Activated CD4-positive, alpha-beta T cell treated with anti-CD3 and anti-CD28 coated beads for 36 hours (primary cell): ENCODE measurements around the gene FASTK. TPM values are rescaled to one million over a fixed set of nuclear protein-coding genes. Genes with fewer than 3 reads are reported as not detected.

Experiments
- ATAC-seq: fragments of 200-7000 bp; cut with Tn5 transposase; one replicate; pipeline ENCODE4 v1.10.0; 2021; ENCODE audit warnings: mild to moderate bottlenecking, moderate library complexity
- CTCF ChIA-PET: fragments of 350-600 bp; sonication (Branson Sonifier 250); formaldehyde crosslinking; loops from one replicate; lab custom pipeline; 2021; ENCODE audit warnings: antibody characterized with exemption; lab: Charles Lee
- POLR2A ChIA-PET: fragments of 350-600 bp; sonication (Branson Sonifier 250); formaldehyde crosslinking; loops from one replicate; lab custom pipeline; 2021; ENCODE audit warnings: antibody characterized with exemption, inconsistent platforms; lab: Charles Lee
- DNase-seq: peaks from one replicate; pipeline ENCODE4 v3.0.0-alpha.2; 2020
- H3K27ac Mint-ChIP-seq: one replicate; pipeline ENCODE4 v1.8.0; 2021; ENCODE audit warnings: mixed read lengths
- H3K27me3 Mint-ChIP-seq: one replicate; pipeline ENCODE4 v1.8.0; 2021; ENCODE audit warnings: mixed read lengths
- H3K36me3 Mint-ChIP-seq: one replicate; pipeline ENCODE4 v1.8.0; 2021; ENCODE audit warnings: low read depth, mixed read lengths
- H3K4me1 Mint-ChIP-seq: one replicate; pipeline ENCODE4 v1.8.0; 2021; ENCODE audit warnings: mixed read lengths
- H3K4me3 Mint-ChIP-seq: one replicate; pipeline ENCODE4 v1.8.0; 2021; ENCODE audit warnings: mild to moderate bottlenecking, moderate library complexity, mixed read lengths
- H3K9me3 Mint-ChIP-seq: one replicate; pipeline ENCODE4 v1.8.0; 2021; ENCODE audit warnings: low read depth, mixed read lengths
- intact Hi-C, 2 experiments: fragments of 100-400 bp; cut with DNase I in 1 of 2; cut with micrococcal nuclease in 1 of 2; formaldehyde crosslinking; loops; one replicate each; pipeline versions ENCODE4 v1.14.2 to v1.15.1; 2022 to 2024; cut with DNase I, micrococcal nuclease
- total RNA-seq, 2 experiments: library from RNA; stranded (reverse); gene quantifications; one replicate each; pipeline ENCODE4 v1.2.3, GENCODE V29; 2021

FASTK gene
- total RNA-seq, 2 experiments from 2014 or later, result 56.6 to 56.7 TPM

DNA sequence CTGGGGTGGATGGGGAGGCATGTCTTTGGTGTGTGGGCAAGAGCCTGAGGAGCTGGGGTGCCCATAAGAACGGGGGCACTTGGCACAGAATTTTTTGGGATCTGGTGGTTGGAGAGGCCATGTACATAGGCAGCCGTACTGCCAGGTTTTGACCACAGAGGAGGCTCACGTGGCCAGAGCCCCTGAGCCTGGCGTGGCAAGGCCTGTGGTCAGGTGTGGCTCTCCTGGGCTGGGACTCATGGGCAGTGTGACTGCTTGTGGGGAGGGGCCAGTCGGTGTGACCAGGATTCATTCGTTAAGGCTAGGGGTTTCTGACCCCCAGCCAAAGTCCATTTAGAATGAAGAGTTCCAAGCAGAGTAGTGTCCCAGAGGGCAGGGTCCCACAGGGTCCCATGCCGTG, 43.9 kb upstream of the FASTK start:
- H3K27ac Mint-ChIP-seq, result no peak overlapping the region
- ChIA-PET POLR2A (no interaction called here), CTCF (interaction anchor here (0.6 to 2.0 kb wide), 30 partner anchors 13 to 727 kb away, joined by 3 to 16 read pairs (median 4); partner anchors contain the start of genes ABCF2 and CHPF2)
- intact Hi-C loops, result loop anchor here (1.0 to 10.0 kb wide), 5 partner anchors 44 to 179 kb away; partner anchors contain the start of gene SMARCD3 (in 1 of the 2)
- H3K27me3 Mint-ChIP-seq, result no peaks in the 10 kb centered on the region
- ATAC-seq (no peak), DNase-seq (no peak)
- peaks cover 13% of the 10 kb centered on the region for H3K36me3 Mint-ChIP-seq
- no peak overlapping the region for H3K4me3 Mint-ChIP-seq
- H3K9me3 Mint-ChIP-seq, result no peaks in the 10 kb centered on the region
- peaks cover 5% of the 10 kb centered on the region for H3K4me1 Mint-ChIP-seq

- Mint-ChIP-seq H3K9me3 (no peaks in the 10 kb centered on the region), H3K4me3 (no peak overlapping the region), H3K36me3 (peaks cover 17% of the 10 kb centered on the region), H3K27me3 (no peaks in the 10 kb centered on the region), H3K27ac (no peak overlapping the region), H3K4me1 (peaks cover 5% of the 10 kb centered on the region)
- intact Hi-C loops, result loop anchor here (1.0 to 10.0 kb wide), 5 partner anchors 44 to 179 kb away; partner anchors contain the start of gene SMARCD3 (in 1 of the 2)
- POLR2A ChIA-PET, result no interaction called here
- CTCF ChIA-PET, result interaction anchor here (0.6 to 2.0 kb wide), 43 partner anchors 12 to 728 kb away, joined by 3 to 16 read pairs (median 4); partner anchors contain the start of genes ABCF2 and CHPF2
- DNase-seq, result peak; percentile 91
- ATAC-seq, result peak; percentile 99
Observed at GRCh38 chr7:151123822-151124464, 43.3 kb upstream of the FASTK start.

GRCh38 chr7:151123158-151123821, 42.7 kb upstream of the FASTK start:
- peaks cover 17% of the 10 kb centered on the region for H3K36me3 Mint-ChIP-seq
- no peaks in the 10 kb centered on the region for H3K27me3 Mint-ChIP-seq
- ATAC-seq (no peak), DNase-seq (no peak)
- ChIA-PET POLR2A (no interaction called here), CTCF (interaction anchor here (0.6 to 2.0 kb wide), 36 partner anchors 11 to 511 kb away, joined by 3 to 16 read pairs (median 4); partner anchors contain the start of genes ABCF2 and CHPF2)
- H3K4me3 Mint-ChIP-seq, result no peak overlapping the region
- H3K4me1 Mint-ChIP-seq, result peaks cover 5% of the 10 kb centered on the region
- H3K9me3 Mint-ChIP-seq, result no peaks in the 10 kb centered on the region
- intact Hi-C loops, result loop anchor here in 1 of 2 experiments (10.0 kb wide), 1 partner anchor 122 kb away; the partner anchor contains the start of gene SMARCD3
- H3K27ac Mint-ChIP-seq, result no peak overlapping the region

- ATAC-seq (no peak), DNase-seq (no peak)
- H3K4me1 Mint-ChIP-seq, result peaks cover 5% of the 10 kb centered on the region
- intact Hi-C loops, result loop anchor here in 1 of 2 experiments (10.0 kb wide), 1 partner anchor 122 kb away; the partner anchor contains the start of gene SMARCD3
- ChIA-PET CTCF (interaction anchor here (1.4 kb wide), 1 partner anchor 17 kb away, joined by 16 read pairs; no protein-coding TSS in a partner anchor), POLR2A (no interaction called here)
- H3K4me3 Mint-ChIP-seq, result no peak overlapping the region
- no peaks in the 10 kb centered on the region for H3K9me3 Mint-ChIP-seq
- no peak overlapping the region for H3K27ac Mint-ChIP-seq
- peaks cover 17% of the 10 kb centered on the region for H3K36me3 Mint-ChIP-seq
- H3K27me3 Mint-ChIP-seq, result no peaks in the 10 kb centered on the region
Observed at GRCh38 chr7:151122796-151123157, 42.2 kb upstream of the FASTK start.

GRCh38 chr7:151122276-151122675, 41.7 kb upstream of the FASTK start:
- no peak for ATAC-seq
- no peak for DNase-seq
- Mint-ChIP-seq H3K4me3 (no peak overlapping the region), H3K27ac (no peak overlapping the region), H3K36me3 (peaks cover 17% of the 10 kb centered on the region), H3K27me3 (no peaks in the 10 kb centered on the region), H3K9me3 (no peaks in the 10 kb centered on the region), H3K4me1 (peaks cover 8% of the 10 kb centered on the region)
- ChIA-PET CTCF (no interaction called here), POLR2A (no interaction called here)
- intact Hi-C loops, result loop anchor here in 1 of 2 experiments (10.0 kb wide), 1 partner anchor 123 kb away; the partner anchor contains the start of gene SMARCD3

- CTCF ChIA-PET, result interaction anchor here (0.6 to 1.1 kb wide), 3 partner anchors 10 to 318 kb away, joined by 3 to 4 read pairs (median 3); no protein-coding TSS in a partner anchor
- intact Hi-C loops, result loop anchor here in 1 of 2 experiments (10.0 kb wide), 1 partner anchor 123 kb away; the partner anchor contains the start of gene SMARCD3
- ATAC-seq, result no peak
- Mint-ChIP-seq H3K4me3 (no peak overlapping the region), H3K9me3 (no peaks in the 10 kb centered on the region), H3K4me1 (peaks cover 10% of the 10 kb centered on the region), H3K27ac (no peak overlapping the region), H3K36me3 (peaks cover 17% of the 10 kb centered on the region), H3K27me3 (no peaks in the 10 kb centered on the region)
- POLR2A ChIA-PET, result no interaction called here
- DNase-seq, result no peak
Observed at GRCh38 chr7:151121380-151122170, 41.0 kb upstream of the FASTK start.

GRCh38 chr7:151120896-151121295, 40.3 kb upstream of the FASTK start:
- H3K4me1 Mint-ChIP-seq, result peaks cover 10% of the 10 kb centered on the region
- no peaks in the 10 kb centered on the region for H3K27me3 Mint-ChIP-seq
- H3K9me3 Mint-ChIP-seq, result no peaks in the 10 kb centered on the region
- CTCF ChIA-PET, result interaction anchor here (0.6 to 1.1 kb wide), 4 partner anchors 11 to 318 kb away, joined by 3 read pairs; no protein-coding TSS in a partner anchor
- H3K4me3 Mint-ChIP-seq, result no peak overlapping the region
- H3K27ac Mint-ChIP-seq, result no peak overlapping the region
- intact Hi-C loops, result loop anchor here in 1 of 2 experiments (10.0 kb wide), 1 partner anchor 124 kb away; the partner anchor contains the start of gene SMARCD3
- ATAC-seq, result no peak
- peaks cover 17% of the 10 kb centered on the region for H3K36me3 Mint-ChIP-seq
- POLR2A ChIA-PET, result no interaction called here
- DNase-seq, result no peak

DNA sequence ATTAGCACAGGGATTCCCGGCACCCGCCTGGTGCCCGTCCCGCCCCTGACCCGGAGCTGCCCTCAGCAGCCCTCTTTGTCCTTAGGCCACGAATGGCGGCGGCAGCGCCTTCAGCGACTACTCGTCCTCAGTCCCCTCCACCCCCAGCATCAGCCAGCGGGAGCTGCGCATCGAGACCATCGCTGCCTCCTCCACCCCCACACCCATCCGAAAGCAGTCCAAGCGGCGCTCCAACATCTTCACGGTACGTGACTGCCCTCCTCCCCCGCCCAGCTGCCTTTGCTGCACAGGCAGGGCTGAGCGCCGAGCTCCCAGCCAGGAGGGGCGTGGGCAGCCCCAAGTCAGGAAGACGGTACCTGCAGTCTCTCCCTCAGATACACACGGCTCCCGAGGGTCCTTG, 39.3 kb upstream of the FASTK start:
- Mint-ChIP-seq H3K9me3 (no peaks in the 10 kb centered on the region), H3K27ac (no peak overlapping the region), H3K27me3 (no peaks in the 10 kb centered on the region), H3K4me1 (peaks cover 10% of the 10 kb centered on the region), H3K36me3 (peaks cover 13% of the 10 kb centered on the region), H3K4me3 (no peak overlapping the region)
- no peak for DNase-seq
- intact Hi-C loops, result loop anchor here in 1 of 2 experiments (10.0 kb wide), 1 partner anchor 125 kb away; the partner anchor contains the start of gene SMARCD3
- CTCF ChIA-PET, result interaction anchor here (1.0 to 1.1 kb wide), 2 partner anchors 10 to 55 kb away, joined by 3 read pairs; no protein-coding TSS in a partner anchor
- POLR2A ChIA-PET, result no interaction called here
- no peak for ATAC-seq

GRCh38 chr7:151119055-151119415, 38.4 kb upstream of the FASTK start:
- ATAC-seq (no peak), DNase-seq (no peak)
- no peak overlapping the region for H3K27ac Mint-ChIP-seq
- H3K9me3 Mint-ChIP-seq, result no peaks in the 10 kb centered on the region
- no peaks in the 10 kb centered on the region for H3K27me3 Mint-ChIP-seq
- intact Hi-C loops, result no loop called here
- ChIA-PET POLR2A (no interaction called here), CTCF (no interaction called here)
- peaks cover 11% of the 10 kb centered on the region for H3K36me3 Mint-ChIP-seq
- H3K4me3 Mint-ChIP-seq, result no peak overlapping the region
- peaks cover 9% of the 10 kb centered on the region for H3K4me1 Mint-ChIP-seq

- CTCF ChIA-PET, result interaction anchor here (1.3 kb wide), 1 partner anchor 51 kb away, joined by 4 read pairs; no protein-coding TSS in a partner anchor
- intact Hi-C loops, result no loop called here
- peaks cover 7% of the 10 kb centered on the region for H3K36me3 Mint-ChIP-seq
- H3K4me1 Mint-ChIP-seq, result peaks cover 5% of the 10 kb centered on the region
- H3K9me3 Mint-ChIP-seq, result no peaks in the 10 kb centered on the region
- ATAC-seq (no peak), DNase-seq (no peak)
- POLR2A ChIA-PET, result no interaction called here
- H3K4me3 Mint-ChIP-seq, result no peak overlapping the region
- H3K27ac Mint-ChIP-seq, result no peak overlapping the region
- H3K27me3 Mint-ChIP-seq, result no peaks in the 10 kb centered on the region
Observed at GRCh38 chr7:151118108-151119054, 37.8 kb upstream of the FASTK start.
